ENCODE results near the gene PDE3B.

Gene PDE3B

DNA sequence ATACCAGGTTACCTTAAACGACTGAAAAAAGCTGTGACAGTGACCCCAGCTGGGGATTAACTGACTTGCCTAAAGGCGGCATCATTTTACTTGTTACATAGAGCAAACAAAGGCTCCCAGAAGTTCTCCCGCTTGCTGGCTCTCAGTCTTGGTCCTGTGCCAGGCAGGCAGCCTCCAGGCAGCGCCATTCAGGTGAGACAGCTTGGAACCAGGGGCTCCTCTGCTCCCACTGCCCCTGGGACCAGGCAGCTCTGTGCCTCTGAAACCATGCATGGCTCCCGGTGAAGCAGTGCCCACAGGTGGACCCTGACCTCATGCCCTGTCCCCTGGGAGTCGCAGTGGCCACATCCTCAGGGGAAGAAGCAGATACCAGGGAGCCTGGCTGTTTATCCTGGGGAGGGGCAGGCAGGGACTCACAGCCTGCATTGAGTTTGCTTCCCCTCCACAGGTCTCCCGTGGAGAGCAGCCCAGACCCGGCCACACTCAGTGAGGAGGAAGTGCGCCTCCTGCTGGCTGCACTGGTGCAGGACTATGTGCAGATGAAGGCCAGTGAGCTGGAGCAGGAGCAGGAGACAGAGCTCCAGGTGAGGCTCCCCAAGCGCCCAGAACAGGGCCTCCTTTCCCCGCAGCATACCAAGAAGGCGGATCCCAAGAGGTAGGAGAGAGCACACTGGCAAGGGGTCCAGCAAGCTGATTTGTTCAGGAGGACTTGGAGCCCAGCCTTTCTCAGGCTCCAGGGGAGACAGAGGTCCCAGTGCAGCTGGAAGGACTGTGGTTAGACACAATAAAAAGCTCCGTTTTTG lies 264.0 kb downstream of the PDE3B start:
- H3K27ac ChIP-seq, result no peak overlapping the region
- TF ChIP-seq, protein P1, sequence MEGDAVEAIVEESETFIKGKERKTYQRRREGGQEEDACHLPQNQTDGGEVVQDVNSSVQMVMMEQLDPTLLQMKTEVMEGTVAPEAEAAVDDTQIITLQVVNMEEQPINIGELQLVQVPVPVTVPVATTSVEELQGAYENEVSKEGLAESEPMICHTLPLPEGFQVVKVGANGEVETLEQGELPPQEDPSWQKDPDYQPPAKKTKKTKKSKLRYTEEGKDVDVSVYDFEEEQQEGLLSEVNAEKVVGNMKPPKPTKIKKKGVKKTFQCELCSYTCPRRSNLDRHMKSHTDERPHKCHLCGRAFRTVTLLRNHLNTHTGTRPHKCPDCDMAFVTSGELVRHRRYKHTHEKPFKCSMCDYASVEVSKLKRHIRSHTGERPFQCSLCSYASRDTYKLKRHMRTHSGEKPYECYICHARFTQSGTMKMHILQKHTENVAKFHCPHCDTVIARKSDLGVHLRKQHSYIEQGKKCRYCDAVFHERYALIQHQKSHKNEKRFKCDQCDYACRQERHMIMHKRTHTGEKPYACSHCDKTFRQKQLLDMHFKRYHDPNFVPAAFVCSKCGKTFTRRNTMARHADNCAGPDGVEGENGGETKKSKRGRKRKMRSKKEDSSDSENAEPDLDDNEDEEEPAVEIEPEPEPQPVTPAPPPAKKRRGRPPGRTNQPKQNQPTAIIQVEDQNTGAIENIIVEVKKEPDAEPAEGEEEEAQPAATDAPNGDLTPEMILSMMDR (IDR thresholded peaks at IDR 0.05), result peak; percentile 39
- H3K36me3 ChIP-seq (ENCODE audit: control insufficient read depth, insufficient read depth, low read length), result no peaks in the 10 kb centered on the region
- no peak overlapping the region for H2AFZ ChIP-seq
- no peaks in the 10 kb centered on the region for H3K27me3 ChIP-seq (ENCODE audit: control insufficient read depth, insufficient read depth, low read length)
- no peak overlapping the region for H3K9ac ChIP-seq
- no peak overlapping the region for H3K4me3 ChIP-seq (ENCODE audit: low read depth, low read length)
- peaks cover 3% of the 10 kb centered on the region for H3K4me1 ChIP-seq
- no peaks in the 10 kb centered on the region for H3K79me2 ChIP-seq
- no peak overlapping the region for H3K4me2 ChIP-seq (ENCODE audit: low read length)
- H3K9me3 ChIP-seq (ENCODE audit: control insufficient read depth, low read length), result no peaks in the 10 kb centered on the region

DNA sequence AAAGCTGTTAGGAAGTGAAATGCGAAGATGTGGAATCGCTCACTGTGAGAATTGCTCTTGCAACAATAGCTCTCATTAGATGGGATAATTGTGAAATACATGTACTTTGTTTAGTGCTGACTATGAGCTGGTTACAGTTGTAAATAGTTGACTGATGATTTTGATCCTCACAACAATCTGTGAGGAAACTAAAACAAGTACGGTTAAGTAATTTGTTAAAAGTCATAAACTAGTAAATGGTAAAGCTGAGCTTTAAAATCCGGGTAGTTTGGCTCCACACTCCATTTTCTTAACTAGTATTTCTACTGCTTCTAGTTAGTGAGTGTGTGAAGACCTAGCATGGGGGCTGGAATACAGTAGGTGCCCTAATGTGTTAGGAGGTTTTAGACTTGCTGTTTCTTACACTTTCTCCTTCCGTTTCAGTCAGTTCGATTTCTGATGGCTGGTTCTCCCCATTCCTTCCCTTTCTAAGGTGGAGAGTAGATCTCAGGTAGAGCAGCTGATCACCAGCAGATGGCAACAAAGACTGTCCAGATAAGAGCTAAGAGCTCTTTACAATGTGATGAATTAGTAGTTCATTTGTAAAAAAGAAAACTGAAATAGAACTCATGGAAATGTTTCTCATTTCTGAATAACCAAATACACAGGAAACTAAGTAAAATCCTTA lies 264.7 kb downstream of the PDE3B start:
- H2AFZ ChIP-seq, result no peak overlapping the region
- H3K4me1 ChIP-seq, result peaks cover 3% of the 10 kb centered on the region

DNA sequence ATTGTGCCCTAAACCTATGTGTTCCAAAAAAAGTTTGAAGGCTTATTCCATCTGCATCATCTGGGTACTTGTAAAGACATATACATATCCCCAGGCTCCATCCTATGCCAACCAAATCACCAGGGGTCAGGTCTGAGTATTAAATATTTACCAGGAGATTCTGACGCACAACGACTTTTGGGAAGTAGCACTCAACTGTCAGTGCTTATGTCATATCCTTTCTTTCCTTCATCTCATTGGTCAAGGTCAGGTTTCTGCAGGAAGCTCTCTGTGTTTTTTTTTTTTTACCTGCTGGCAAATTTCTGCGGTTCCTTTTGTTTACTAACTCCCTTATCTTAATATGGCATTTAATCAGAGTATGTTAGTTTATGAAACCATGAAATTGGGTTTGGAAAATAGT lies 270.9 kb downstream of the PDE3B start:
- Histone ChIP-seq H3K36me3 (ENCODE audit: control insufficient read depth, insufficient read depth, low read length) (no peaks in the 10 kb centered on the region), H3K27me3 (ENCODE audit: control insufficient read depth, insufficient read depth, low read length) (no peaks in the 10 kb centered on the region), H3K9me3 (ENCODE audit: control insufficient read depth, low read length) (no peaks in the 10 kb centered on the region), H3K4me3 (ENCODE audit: low read depth, low read length) (no peak overlapping the region), H3K4me1 (no peaks in the 10 kb centered on the region), H3K4me2 (ENCODE audit: low read length) (no peak overlapping the region), H2AFZ (no peak overlapping the region), H3K9ac (no peak overlapping the region), H3K27ac (no peak overlapping the region), H3K79me2 (no peaks in the 10 kb centered on the region)
- TF ChIP-seq, protein P1 (IDR thresholded peaks at IDR 0.05), result no peak

More for the DNA sequence above, 264.7 kb downstream of the PDE3B start:
- H3K79me2 ChIP-seq, result no peaks in the 10 kb centered on the region
- H3K9ac ChIP-seq, result no peak overlapping the region
- TF ChIP-seq, protein P1 (IDR thresholded peaks at IDR 0.05), result peak; percentile 32
- no peak overlapping the region for H3K27ac ChIP-seq
- no peak overlapping the region for H3K4me3 ChIP-seq (ENCODE audit: low read depth, low read length)
- H3K36me3 ChIP-seq (ENCODE audit: control insufficient read depth, insufficient read depth, low read length), result no peaks in the 10 kb centered on the region
- H3K27me3 ChIP-seq (ENCODE audit: control insufficient read depth, insufficient read depth, low read length), result no peaks in the 10 kb centered on the region
- H3K9me3 ChIP-seq (ENCODE audit: control insufficient read depth, low read length), result no peaks in the 10 kb centered on the region
- H3K4me2 ChIP-seq (ENCODE audit: low read length), result no peak overlapping the region

DNA sequence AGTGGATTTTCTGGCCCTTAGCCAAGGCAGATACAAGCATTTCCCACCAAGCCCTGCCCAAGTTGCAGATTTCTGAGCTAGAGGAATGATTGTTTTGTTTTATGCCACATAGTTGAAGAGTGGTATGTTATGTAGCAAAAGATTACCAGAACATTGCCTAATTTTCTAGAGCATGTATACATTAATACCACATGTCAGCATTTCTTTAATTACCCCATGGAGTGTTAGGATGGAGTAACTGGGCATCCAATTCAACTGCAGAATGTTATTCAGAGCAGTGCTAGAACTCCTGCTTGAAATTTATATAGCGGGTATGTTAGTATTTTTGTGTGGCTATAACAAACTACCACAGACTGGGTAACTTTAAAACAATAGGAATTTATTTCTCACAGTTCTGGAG lies 272.8 kb downstream of the PDE3B start:
- no peak overlapping the region for H3K4me2 ChIP-seq (ENCODE audit: low read length)
- H2AFZ ChIP-seq, result no peak overlapping the region
- no peaks in the 10 kb centered on the region for H3K79me2 ChIP-seq
- H3K36me3 ChIP-seq (ENCODE audit: control insufficient read depth, insufficient read depth, low read length), result no peaks in the 10 kb centered on the region
- no peaks in the 10 kb centered on the region for H3K9me3 ChIP-seq (ENCODE audit: control insufficient read depth, low read length)
- H3K4me3 ChIP-seq (ENCODE audit: low read depth, low read length), result no peak overlapping the region
- no peak overlapping the region for H3K9ac ChIP-seq
- TF ChIP-seq, protein P1 (IDR thresholded peaks at IDR 0.05), result no peak
- H3K4me1 ChIP-seq, result no peaks in the 10 kb centered on the region
- H3K27ac ChIP-seq, result no peak overlapping the region
- H3K27me3 ChIP-seq (ENCODE audit: control insufficient read depth, insufficient read depth, low read length), result no peaks in the 10 kb centered on the region
